Endothelial cell of coronary artery (primary cell): ENCODE results near the gene TEX10. TPM values are rescaled to one million over a fixed set of nuclear protein-coding genes. Genes with fewer than 3 reads are reported as not detected.

Experiments
- total RNA-seq: library from RNA; depleted of rRNA; stranded (reverse); fragments of >200 nt; gene quantifications from 2 replicates; pipeline ENCODE4 v1.2.3, GENCODE V29; 2014

TEX10 gene
- 22.4 and 24.8 TPM in 2 replicates for total RNA-seq

GRCh38 chr9:100352727-100353505 is at the start of gene TEX10:
Gene TEX10, minus strand, starts transcription at chr9:100352942. Its CDS starts 3,579 bp downstream, at chr9:100349363.

Other genes starting within 250 kb of the TEX10 start
- 54.9 and 58.3 TPM in 2 replicates for gene MSANTD3, start 74.2 kb upstream of the TEX10 start, total RNA-seq
- 3.6 and 6.4 TPM in 2 replicates for gene TMEFF1, start 120.2 kb upstream of the TEX10 start, total RNA-seq
- 1.6 and 2.0 TPM in 2 replicates for gene CAVIN4, start 225.1 kb upstream of the TEX10 start, total RNA-seq